GM11168 (cell line): Measurements from ENCODE around the gene E2F6.

Experiments used
- in situ Hi-C: fragments of 300-500 bp; cut with MboI; formaldehyde crosslinking; loops from one replicate; pipeline ENCODE4 v1.12.0; 2022; ENCODE audit warnings: low sequenced_read_pairs; ENCODE audit not compliant: unreplicated experiment

Gene E2F6

DNA sequence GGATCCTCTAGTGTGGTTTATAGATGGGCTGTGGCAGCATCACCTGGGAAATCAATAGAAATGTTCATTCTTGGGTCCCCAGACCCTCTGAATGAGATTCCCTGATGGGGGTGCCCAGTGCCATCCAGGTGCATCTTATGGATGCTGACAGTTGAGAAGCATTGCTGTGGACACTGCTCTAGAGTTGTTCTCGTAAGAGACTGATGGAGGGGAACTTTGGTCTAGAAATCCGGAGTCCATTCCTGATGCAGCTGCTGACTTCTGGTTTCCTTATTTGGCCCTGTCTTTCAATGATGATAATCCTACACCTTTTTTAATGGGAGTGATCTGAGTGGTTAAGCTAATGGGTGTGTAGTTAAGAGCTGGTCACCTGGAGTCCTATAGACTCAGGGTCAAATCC, 28.3 kb upstream of the E2F6 start:
- in situ Hi-C loops, result no loop called here

DNA sequence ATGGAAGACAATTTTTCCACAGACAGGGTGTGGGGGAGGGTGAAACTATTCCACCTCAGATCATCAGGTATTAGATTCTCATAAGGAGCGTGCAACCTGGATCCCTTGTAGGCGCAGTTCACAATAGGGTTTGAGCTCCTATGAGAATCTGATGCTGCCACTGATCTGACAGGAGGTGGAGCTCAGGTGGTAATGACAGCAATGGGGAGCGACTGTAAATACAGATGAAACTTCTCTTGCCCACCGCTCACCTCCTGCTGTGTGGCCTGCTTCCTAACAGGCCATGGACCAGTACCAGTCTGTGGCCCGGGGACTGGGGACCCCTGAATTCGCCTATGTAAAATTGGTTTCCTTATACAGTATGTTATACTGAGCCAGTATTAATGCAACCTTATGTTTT, 27.3 kb upstream of the E2F6 start:
- in situ Hi-C loops, result no loop called here

DNA sequence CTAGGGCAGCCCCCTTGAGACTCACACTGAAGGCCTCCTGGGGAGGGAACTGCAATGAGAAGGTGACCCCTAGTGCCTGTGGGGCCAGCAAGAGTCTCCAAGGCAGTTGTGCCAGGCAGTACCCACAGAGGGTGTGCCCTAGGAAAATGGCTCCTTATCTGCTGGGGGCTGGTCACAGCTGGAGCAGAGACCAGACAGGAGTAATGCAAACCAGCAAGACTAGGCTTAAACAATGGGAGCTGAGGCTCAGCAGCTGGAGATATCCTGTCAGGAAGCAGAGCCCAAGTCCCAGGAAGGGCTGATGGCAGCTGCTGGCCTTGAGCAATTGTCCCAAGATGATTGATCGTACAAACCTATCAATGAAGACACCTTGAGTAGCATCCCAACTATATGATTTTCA, 26.8 kb upstream of the E2F6 start:
- in situ Hi-C loops, result no loop called here

DNA sequence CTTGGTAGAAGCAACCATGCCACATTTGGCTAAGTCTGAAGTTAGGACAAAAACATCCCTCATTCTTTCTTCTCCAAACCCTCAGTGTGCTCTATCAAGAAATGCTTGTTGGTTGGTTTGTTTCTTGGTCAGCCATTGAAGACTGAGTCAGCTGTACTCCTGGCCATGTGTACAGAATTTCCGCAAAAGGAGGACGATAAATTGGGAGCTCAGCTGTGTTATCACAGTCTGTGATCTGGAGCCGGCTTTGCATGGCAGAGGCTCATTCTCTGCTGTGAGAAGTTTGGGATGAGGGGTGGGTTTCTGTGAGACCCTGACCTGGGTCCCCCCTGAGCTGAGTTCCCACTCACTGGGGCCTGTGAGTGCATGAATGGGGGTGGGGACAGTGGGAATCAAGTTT, 26.3 kb upstream of the E2F6 start:
- in situ Hi-C loops, result no loop called here

DNA sequence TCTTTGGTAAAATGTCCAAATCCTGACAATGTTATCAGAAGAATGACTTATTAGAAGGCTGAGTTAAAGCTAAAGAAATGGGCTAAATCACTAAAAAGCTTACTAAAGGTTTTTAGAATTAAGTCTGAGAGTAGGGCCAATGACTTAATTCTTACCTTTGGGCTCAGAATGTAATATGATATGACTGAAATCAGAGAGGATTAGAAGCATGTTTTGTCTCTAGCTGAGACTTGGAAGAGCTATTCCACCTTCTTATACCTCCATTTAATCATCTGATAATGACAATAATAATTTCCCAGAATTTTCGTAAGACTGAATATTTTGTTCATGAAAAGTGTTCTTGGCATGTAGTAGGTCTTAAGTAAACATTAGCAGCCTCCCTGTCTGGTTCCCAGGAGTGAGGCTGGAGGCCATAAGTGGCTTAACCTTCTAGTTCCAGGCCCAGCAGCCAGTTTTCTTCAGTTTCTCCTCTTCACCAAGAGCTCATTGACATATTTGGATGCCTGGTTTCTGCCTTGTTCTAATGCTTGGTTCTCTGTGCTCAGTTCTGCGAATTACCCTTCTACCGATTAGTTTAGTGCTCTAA, 25.5 kb upstream of the E2F6 start:
- in situ Hi-C loops, result no loop called here

DNA sequence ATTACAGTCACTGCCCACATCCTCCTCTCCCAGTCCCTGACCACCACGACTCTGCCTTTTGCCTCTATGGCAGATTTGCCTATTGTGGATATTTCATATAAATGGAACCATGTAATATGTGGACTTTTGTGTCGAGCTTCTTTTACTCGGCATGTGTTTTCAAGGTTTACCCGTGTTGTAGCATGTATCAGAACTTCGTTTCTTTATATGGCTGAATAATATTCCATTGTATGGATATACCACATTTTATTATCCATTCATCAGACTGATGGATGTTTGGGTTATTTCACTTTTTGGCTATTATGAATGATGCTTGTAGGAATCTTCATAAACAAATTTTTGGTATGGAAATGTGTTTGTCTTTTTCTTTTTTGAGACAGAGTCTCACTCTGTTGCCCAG, 24.2 kb upstream of the E2F6 start:
- in situ Hi-C loops, result no loop called here

DNA sequence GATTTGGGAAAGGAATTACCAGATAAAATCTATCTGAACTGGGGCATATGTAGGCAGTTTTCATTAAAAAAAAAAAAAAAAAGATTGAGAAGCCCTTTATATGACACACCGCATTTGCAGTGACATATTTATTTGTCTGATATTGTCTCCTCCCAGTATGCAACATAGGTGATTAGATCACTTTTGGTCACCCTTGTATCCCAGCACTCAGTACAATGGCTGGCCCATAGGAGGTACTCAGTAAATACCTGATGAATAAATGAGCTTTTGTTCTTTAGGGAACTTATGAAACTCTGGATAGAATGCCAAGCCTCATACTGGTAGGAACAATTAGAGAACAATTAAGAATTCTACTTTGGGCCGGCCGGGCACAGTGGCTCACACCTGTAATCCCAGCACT, 22.8 kb upstream of the E2F6 start:
- in situ Hi-C loops, result no loop called here

DNA sequence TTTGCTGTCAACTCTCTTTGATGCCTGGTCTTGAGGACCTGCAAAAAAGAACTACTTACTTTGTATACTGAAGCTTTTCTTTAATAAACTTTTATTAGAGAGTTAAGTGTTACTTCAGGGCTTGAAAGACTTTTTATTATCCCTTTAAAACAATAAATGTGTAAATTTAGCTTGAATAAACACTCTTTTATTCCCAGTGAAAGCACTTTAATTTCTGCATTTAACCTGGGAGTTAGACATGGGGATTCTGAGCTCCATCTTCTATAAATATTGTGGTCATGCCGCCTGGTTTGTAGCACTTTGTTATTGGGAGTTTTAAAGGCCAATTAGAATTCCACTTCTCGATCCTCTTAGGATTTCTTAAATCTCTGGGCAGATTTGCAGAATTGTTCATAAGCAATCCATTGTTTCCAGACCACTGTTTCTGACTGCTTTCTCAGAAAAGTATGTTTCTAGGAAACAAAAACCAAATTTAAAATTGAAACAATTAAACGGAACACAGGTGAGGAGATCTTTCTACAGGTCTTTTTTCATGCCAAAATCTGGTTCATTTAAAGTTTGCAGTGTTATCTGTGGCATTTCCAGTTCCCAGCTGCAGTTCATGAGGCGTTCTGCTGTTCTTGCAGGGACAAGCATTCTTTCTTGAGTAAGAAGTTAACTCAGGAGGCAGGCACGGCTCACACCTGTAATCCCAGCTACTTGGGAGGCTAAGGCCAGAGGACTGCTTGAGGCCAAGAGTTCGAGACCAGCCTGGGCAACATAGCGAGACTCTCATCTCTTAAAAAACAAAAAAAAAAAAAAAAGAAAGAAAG, 18.1 kb upstream of the E2F6 start:
- in situ Hi-C loops, result no loop called here

DNA sequence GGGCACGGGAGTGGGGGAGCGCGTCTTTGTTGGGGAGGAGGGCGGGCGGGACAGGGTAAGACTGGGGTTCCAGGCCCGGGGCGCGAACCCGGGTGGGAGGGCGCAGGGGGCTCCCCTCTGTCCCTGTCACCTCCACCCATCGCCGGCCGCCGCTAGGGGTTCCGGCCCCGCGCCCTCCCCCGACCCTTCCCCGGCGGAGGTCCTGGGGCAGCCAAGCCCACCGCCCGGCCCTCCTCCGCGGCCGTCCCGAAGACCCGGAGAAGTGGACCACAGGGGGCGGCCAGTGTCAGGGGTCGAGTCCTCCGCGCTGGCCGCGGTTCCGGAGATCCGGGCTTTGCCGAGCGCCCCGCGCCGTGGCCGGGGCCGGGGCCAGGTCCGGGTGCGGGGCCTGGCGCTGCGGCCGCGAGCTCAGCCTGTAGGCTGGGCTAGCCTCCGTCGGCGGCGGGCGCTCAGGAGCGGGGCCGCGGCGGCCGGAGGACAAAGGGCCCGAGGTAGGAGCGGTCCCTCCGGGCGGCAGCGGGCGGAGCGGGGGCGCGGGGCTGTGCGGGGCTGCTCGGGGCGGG, 16.6 kb upstream of the E2F6 start:
- in situ Hi-C loops, result no loop called here

DNA sequence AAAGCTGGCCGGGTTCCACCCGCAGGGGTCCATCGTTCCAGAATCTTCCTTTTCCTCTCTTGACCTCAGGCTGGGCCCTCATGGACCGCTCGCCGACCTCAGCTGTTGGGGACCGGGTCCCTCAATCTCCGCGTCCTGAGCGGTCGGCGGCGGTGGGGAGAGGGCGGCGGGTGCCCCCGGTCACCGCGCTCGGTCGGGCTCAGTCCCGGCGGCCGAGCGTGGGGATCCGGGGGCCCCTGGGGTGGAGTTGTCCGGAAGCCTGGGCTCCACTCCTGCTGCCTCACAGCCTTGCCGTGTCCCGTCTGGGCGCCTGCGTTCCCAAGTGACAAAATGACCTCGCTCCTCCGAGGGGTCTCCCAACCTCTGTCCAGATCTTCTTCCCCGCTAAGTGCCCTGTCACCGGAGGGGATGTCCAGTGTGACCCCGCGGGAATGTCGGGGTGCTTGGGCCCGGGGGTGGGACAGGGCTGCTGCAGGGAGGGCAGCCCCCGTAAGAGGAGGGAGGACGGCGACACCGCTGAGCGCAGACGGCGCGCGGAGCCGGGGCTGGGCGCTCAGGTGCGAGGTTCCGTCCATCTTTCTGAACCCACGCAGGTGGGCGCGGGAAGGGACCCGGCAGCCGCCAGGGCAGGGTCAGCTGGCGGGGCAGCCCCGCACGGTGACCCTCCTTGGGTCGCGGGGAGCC, 16.0 kb upstream of the E2F6 start:
- in situ Hi-C loops, result no loop called here

DNA sequence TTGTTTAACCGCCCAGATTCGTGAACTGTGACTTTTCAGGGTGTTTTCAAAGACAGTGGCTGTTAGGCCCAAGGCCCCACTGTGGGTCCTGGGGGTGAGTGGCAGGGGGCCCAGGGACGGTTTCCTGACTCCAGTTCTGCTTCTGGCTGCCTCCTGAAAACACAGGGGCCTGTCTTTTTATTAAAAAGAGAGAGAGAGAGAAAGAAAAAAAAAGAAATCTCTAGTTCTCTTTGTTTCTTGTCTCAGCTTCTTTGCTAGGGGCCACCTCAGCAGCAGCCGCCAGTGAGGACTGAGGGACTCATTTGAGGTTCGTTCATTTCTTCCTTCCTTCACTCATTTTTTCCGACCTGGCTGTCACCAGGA, 15.4 kb upstream of the E2F6 start:
- in situ Hi-C loops, result no loop called here

DNA sequence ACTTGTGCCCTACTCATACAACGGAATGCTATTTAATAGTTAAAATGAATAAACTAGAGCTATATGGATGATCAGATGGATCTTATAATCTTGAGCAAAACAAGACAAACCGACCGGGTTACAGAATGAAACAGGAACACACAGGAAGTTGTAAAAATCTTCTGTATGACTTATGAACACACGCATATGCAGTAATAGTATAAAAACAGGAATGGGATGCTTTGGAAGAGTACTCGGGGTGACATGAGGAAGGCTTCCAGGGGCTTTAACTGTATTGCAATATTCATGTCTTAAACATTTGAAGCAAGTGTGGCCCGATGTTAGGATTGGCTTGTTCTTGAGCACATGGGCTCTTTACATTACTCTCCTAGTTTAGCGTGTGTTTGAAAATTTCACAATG, 14.9 kb upstream of the E2F6 start:
- in situ Hi-C loops, result no loop called here

DNA sequence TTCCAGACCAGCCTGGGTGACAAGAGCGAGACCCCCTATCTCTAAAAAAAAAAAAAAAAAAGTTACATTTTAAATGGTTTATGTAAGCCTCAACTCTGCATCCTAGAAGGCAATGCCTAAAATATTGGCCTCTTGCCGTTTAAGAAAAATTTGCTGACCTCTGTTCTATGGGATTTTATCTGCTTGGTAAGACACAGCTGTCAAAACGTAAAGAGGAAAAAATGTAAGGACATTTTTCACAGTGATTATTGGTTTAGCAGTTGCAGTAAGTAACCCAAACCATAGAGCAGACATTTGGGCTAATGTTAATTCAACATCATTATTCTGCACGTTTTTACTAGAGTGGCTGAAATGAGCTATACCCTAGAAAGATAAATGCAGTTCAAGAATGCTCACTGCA, 14.4 kb upstream of the E2F6 start:
- in situ Hi-C loops, result no loop called here

DNA sequence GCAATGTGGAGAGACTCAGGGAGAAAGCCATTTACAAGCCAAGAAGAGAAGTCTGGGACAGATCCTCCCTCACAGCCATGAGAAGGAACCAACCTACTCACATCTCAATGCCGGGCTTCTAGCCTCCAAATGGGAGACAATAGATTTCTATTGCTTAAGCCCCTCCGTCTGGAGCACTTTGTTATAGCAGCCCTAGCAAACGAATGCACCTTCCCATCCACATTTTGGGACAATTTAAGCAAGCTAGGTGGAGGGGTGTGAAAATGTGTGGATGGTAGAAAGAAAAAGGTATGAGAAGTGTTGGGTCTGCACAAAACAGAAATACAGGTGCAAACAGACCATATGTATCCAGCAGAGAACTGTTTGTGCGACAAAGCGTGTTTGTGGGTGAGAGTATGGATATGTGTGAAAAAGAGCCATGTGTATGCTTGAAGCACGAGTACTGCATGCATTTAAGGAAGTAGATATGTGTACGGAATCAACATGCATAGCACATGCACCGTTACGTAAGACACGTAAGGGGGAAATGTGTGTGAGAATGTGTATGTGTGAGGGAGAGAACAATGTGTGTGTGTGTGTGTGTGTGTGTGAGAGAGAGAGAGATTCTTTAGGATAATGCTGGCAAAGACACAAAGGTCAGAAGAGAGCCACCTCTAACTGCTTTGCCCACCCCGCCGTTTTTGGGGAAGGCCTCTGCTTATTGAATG, 13.1 kb upstream of the E2F6 start:
- in situ Hi-C loops, result loop anchor here (5.0 kb wide), 1 partner anchor 103 kb away; no protein-coding TSS in a partner anchor

DNA sequence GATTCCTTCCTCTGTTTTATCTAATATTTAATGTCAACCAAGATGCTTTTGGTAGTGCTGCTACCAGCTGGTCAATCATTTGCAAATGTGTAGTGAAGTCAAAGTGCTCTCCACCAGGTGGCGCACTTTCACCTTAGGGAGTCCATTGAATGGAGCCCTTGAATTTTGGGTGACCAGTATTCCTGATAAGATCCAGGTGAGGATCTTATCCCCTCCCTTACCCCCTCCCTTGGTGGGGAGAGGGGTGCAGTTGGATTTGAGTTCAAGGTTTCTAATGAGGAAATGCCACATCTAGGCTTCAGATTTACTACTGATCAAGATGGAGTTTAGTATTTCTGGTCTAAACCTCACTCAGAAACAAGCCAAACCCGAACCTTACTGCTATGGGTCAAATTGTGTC, 12.0 kb upstream of the E2F6 start:
- in situ Hi-C loops, result loop anchor here (5.0 kb wide), 1 partner anchor 104 kb away; no protein-coding TSS in a partner anchor

DNA sequence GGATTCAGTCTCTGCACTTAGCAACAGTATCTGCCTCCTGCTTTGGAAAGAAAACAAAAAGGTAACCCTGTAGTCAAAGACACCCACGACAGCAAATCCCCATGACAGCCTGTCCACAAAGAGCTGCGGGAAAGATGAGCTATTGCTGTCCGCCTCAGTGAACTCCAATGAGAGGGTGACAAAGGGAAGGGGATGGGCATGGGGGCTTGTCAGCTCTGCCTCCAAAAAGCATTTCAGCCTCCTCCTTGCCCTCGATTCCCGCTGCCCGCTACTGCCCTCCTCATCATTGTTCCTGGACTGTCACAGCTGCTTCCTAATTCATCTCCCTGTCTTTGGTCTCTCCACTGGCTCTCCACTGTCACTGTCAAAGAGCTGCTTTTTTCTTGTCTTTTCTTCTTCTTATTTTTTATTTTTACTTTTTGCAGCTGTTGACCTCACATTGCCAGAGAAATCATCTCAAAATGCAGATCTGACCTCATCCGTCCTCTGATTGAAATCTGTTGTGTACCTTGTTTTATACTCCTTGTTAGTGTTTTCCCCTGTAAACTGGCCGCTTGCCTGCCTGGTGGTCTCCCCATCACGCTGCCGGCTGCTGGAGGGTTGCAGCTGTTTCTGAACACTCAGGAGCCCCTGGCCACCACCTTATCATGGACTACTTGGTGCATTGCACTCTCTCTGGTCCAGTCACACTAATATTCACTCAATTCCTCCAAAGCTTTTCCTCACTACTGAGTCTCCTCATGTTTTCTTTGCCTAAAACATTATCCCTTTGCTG, 7.9 kb upstream of the E2F6 start:
- in situ Hi-C loops, result no loop called here

DNA sequence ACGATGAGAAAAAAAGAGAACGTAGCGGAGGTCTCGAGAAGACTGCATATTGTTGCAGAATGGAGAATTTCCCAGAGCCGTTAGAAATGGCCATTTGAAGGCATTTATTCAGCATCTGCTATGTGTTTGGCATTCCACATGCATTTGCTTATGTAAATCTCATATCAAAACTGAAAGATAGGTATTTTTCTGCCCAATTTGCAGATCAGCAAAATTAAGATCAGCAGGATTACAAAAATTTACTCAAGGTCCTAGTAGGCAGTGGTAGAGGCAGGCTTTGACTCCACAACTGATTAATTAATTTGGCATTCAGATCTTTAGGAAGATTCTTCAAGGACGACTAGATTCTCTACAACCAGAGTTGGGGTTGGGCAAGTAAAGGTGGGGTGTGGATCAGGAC, 1.8 kb upstream of the E2F6 start:
- in situ Hi-C loops, result no loop called here

DNA sequence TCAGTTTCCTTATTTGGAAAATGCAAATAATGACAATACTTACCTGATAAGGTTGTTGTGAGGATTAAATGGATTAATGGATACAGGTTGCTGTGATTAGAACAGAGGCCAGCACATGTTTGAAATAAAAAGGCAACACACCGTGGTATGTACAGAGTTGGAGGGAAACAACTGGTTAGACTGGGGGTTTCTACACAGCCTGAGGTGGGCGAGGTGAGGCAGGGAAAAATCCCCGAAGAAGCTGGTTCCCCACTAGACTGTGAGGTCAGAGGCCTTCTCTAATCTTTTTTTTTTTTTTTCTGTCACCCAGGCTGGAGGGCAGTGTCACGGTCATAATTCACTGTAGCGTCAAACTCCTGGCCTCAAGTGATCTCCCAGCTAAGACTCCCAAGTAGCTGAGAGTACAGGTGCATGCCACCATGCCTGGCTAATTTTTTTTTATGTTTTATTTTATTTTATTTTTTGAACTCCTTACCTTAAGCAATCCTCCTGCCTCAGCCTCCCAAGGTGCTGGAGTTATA, 1.2 kb upstream of the E2F6 start:
- in situ Hi-C loops, result no loop called here

DNA sequence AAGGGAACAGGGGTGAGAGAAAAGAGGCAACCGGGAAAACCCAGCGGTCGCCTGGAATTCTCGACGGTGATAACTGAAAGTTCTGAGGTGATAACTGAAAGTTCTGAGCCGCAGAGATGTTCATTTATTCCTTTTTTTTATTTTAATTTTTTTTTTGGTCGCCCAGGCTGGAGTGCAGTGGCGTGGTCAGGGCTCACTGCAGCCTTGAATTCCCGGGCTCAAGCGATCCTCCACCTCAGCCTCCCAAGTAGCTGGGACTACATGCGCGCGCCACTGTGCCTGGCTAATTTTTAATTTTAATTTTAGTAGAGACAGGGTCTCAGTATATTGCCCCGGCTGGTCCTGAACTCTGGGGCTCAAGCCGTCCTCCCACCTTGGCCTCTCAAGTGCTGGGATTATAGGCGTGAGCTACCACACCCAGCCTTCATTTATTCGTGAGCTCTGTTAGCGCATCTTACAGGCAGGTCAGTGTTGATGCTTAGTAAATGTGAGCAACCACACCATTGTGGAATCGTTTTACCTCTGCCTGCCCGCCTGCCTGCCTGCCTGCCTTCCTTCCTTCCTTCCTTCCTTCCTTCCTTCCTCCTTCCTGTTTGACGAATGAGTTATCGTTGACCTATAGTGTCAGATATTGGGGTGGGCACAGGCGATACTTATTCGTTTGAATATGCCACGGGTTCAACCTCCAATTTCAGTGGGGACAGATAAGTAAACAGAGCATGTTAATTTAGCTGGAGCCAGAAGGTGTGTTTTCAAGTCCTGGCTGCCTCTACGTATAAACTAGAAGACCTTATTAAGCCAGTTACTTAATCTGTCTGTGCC, 557 bp upstream of the E2F6 start:
- in situ Hi-C loops, result no loop called here
